NT2/D1 (cell line): ENCODE measurements around the gene RABEP2.

Experiments used
- DNase-seq: peaks from one replicate; pipeline ENCODE4 v3.0.0-alpha.2; 2011; ENCODE audit warnings: low read depth, low spot score
- H3K27me3 ChIP-seq: 2 replicates; pipeline ENCODE4 v1.6.0; 2011; ENCODE audit warnings: mild to moderate bottlenecking; ENCODE audit not compliant: insufficient read length, insufficient read depth
- H3K36me3 ChIP-seq: 2 replicates; pipeline ENCODE4 v1.6.1; 2011; ENCODE audit warnings: mild to moderate bottlenecking, low read length, mixed read lengths; ENCODE audit not compliant: insufficient read depth, insufficient read length
- H3K4me1 ChIP-seq: 2 replicates; pipeline ENCODE4 v1.5.1; 2011; ENCODE audit not compliant: insufficient read depth, insufficient read length
- H3K4me3 ChIP-seq: 2 replicates; pipeline ENCODE4 v1.5.1; 2011; ENCODE audit warnings: low read depth; ENCODE audit not compliant: insufficient read length
- H3K9ac ChIP-seq: 2 replicates; pipeline ENCODE4 v1.6.0; 2011; ENCODE audit warnings: low read depth; ENCODE audit not compliant: insufficient read length
- H3K9me3 ChIP-seq: 2 replicates; pipeline ENCODE4 v1.5.1; 2011; ENCODE audit warnings: mild to moderate bottlenecking, low read length; ENCODE audit not compliant: insufficient read depth
- SUZ12 ChIP-seq: IDR thresholded peaks from 2 replicates; pipeline ENCODE4 v1.6.1; 2011; ENCODE audit not compliant: insufficient read length, insufficient read depth; ENCODE audit errors: extremely low read depth
- YY1 ChIP-seq: IDR thresholded peaks from 2 replicates; pipeline ENCODE4 v1.6.1; 2011; ENCODE audit not compliant: insufficient read length, insufficient read depth
- ZNF274 ChIP-seq: IDR thresholded peaks from 2 replicates; pipeline ENCODE4 v1.6.1; 2011; ENCODE audit warnings: mild to moderate bottlenecking, low read depth, low read length

The RABEP2 gene

DNA sequence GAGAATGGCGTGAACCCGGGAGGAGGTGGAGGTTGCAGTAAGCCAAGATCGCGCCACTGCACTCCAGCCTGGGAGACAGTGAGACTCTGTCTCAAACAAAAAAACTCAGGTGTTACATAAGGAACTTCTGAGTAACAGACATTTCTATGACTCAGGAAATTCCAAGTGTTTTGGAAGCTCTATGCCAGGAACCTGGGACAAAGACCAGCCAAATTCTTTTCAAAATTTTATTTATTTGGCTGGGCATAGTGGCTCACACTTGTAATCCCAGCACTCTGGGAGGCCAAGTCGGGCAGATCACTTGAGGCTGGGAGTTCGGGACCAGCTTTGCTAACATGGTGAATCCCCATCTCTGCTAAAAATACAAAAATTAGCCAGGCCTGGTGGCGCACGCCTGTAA is 66.6 kb downstream of the RABEP2 start:
- peaks cover 3% of the 10 kb centered on the region for H3K36me3 ChIP-seq
- H3K27me3 ChIP-seq = no peaks in the 10 kb centered on the region
- no peak for DNase-seq
- H3K4me1 ChIP-seq = peaks cover 5% of the 10 kb centered on the region
- no peak overlapping the region for H3K4me3 ChIP-seq
- TF ChIP-seq ZNF274 = no peak
- no peak for TF ChIP-seq YY1
- no peak for TF ChIP-seq SUZ12
- H3K9me3 ChIP-seq = no peaks in the 10 kb centered on the region
- H3K9ac ChIP-seq = no peak overlapping the region
